ENCODE results near the gene IDUA.
"Not testable (repeated sequence)": the region's sequence is repeated elsewhere in the genome, so short reads cannot be mapped to it uniquely, and the experiment has no call there.

The IDUA gene

DNA sequence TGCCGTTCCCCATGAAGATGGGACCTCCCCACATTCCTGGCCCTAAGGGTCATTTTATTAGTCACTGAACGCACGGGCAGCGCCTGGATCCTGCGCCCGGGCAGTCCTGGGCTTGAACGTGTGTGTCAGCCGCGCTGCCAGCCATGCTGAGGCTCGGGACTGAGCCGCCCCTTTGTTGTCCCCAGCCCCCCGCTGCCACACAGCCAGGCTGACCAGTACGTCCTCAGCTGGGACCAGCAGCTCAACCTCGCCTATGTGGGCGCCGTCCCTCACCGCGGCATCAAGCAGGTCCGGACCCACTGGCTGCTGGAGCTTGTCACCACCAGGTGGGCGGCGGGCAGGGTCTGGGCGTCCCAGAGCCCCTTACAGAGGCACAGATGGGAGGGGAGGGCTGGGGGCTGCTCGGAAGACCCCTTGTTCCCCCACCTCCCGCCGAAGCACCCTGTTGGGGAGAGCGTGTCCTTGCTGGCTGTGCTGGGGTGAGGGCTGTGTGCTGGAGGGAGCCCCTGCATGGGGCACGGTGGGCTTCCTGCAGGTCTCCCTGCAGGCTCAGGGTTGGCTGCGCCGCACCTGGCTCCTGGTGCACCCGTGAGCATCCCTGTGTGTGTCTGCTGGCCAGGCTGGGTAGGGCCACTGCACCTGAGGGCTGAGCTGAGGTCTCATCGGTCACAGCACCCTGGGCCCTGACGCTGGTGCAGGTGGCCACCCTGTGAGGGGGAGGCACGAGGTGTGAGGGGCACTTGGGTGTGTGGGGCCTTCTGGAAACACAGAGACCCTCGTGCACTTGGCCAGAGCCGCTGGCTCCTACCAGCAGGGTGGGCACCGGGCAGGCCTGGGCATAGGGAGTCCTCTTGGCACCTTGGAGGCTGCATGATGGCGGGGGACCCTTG is 1.0 kb downstream of the IDUA start:
- DNase-seq, result no peak

DNA sequence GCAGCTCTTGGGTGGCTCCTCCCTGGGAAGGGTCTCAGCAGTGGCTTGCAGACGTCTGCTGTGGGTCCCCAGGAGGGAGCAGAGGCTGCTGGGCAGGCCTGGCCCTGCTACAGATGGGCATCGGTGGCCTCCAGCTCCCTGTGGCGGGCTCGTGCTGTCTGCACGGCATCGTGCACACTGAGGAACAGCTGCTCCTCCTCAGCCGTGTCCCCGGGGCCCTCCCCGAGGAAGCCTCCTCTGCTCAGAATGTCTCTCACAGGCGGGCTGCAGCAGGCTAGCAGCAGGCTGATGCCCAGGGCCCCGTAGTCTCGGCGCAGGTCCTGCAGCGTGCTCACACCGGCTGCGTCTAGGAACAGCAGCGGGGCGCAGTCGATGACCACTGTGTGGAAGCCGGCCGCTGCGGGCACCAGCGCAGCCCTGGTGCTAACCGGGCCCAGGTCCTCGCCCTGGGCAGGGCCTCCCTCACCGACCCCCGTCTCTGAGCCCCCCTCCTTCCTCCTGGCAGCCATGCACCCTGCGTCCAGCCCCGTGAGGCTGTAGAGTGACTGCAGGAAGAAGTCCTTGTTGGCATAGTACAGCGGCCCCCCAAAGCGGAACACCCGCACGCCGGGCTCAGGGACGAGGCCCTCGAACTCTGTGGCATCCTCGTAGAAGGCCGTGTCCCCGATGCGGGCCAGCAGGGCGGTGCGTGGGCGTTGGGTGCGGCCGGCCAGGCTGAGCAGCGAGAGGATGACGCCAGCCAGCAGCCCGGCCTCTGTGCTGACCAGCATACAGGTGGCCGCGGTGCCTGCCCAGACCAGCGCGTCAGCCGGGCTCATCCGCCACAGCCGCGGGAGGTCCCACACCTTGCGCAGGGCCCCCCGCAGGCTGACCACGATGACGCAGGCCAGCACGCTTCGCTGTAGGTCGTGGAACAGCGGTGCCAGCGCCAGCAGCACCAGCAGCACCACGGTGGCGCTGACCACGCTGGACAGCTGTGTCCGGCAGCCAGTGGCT is 2.2 kb downstream of the IDUA start:
- DNase-seq, result no peak

DNA sequence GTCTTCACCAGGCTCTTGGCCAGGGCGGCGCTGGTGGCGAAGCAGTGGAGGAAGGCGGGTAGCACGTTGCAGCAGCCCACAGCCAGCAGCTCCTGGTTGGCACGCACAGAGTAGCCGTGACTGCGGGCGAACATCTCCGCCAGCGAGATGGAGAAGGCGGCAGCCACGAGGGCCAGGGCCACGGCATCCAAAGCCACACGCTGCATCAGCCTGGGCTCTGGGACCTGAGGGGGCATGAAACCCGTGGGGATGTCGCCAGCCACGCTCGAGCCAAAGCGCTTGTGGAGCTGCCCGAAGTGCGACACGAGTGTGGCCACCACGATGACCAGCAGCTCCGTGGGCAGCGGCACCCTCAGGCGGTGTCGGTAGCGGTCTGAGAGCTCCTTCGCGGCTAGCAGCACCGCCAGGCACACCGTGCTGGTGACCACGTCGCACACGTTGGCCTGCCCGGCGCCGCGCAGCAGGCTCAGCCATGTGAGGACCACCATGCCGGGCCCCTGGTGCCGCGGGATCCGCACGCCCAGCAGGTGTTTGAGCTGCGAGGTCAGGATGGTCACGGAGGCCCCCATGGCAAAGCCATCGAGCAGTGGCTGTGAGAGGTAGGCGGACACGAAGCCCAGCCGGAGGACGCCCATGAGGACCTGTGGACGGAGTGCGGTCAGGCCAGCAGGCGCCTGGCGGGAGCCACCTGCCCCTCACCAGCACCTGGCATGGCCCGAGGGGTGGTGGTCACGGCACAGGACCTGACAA is 3.1 kb downstream of the IDUA start:
- no peak for DNase-seq

DNA sequence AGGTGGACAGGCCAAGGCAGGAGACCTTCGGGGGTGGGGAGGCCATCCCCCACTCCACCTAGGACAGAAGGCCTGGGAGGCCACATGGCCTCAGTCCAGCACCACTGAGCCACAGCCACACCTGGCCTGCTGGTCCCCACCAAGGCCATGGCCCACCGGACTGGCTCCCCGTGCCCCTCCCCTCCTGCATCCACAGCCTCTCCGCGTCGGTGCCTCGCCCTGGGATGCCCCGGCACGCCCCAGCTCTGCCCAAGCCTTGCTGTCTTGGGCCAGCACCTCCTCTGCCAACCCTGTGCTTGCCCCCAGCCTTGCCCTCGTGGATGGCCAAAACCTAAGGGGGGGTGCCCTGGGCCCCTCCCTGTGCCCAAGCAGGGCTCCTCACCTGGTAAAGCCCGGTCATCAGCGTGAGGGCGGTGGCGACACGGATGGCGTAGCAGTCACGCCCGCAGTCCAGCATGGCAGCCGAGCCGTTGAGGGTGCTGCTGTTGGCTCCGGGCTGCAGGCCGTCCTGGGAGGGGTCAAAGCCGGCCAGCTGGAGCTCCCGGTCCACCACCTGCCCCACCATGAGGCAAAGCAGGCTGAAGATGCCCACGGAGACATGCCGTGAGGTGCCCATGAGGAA is 4.0 kb downstream of the IDUA start:
- no peak for DNase-seq

DNA sequence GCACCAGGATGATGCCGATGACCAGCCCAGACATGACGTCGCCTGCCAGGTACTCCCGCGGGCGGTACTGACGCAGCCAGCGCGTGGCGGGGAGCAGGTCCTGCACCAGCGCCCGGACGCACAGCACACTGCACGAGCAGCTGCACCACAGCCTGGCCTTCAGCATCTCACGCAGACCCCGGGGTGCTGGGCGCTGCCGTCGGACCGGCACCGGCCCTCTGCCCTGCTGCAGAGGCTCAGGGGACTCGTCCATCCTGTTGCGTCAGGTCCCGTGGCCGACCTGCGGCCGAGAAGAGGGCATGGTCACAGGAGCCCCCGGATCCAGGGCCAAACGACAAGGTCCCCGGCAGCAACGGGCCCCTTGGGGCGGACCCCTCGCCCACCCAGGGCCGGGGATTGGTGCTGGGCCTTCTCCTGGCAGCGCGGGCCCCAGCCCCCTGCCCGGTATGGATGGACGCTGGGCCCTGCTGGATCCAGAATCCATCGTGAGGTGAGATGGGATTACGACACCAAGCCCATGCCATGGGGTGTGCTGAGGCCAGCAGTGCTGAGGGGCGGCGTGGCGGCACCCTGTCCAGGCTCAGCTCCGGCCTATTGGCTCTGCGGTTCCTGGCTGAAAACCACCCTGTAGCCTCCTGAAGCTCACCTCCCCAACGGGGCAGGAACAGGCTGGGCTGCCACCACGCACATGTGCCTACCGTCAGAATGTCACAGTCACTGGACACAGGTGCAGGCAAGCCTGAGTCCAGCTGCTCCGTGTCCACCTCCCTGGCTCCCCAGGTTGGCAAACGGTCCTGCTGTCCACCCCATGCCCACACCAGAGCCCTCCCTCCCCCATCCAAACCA is 4.8 kb downstream of the IDUA start:
- DNase-seq, result no peak

DNA sequence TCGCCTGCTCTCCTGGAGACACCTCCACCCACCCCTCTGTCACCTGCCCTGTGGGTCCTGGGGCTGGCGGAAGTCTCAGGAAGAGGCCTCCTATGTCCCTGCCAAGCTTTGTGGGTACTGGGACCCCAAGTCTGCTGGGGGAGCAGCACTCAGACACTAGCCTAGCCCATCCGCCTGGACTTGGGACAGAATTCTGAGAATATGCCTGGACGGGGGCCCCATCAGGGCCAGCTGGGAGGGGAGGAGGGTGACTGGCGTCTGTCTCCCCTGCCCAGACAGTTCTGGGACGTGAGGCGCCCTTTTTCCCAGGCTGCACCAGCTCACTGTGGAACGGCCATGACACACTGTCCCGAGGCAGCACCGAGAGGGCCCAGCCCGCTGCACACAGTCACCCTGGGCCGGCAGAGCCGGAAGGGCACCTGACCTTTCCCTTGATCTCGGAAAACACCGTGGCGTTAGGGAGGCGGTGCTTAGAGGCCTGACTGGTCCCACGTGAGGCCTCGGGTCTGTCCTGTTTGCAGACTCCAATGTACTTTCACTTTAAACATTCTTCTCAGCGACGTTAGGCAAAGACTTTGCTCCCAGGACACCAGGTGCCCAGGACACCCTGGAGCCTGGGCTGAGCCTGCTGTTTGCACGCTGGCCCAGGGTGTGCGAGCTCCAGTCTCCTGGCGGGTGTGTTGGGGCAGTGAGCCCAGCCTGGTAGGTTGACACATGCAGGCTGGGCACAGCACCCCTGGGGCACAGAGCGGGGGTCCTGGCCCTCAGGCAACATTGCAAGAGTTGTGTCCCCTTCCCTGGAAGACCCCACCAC is 5.7 kb downstream of the IDUA start:
- no peak for DNase-seq

DNA sequence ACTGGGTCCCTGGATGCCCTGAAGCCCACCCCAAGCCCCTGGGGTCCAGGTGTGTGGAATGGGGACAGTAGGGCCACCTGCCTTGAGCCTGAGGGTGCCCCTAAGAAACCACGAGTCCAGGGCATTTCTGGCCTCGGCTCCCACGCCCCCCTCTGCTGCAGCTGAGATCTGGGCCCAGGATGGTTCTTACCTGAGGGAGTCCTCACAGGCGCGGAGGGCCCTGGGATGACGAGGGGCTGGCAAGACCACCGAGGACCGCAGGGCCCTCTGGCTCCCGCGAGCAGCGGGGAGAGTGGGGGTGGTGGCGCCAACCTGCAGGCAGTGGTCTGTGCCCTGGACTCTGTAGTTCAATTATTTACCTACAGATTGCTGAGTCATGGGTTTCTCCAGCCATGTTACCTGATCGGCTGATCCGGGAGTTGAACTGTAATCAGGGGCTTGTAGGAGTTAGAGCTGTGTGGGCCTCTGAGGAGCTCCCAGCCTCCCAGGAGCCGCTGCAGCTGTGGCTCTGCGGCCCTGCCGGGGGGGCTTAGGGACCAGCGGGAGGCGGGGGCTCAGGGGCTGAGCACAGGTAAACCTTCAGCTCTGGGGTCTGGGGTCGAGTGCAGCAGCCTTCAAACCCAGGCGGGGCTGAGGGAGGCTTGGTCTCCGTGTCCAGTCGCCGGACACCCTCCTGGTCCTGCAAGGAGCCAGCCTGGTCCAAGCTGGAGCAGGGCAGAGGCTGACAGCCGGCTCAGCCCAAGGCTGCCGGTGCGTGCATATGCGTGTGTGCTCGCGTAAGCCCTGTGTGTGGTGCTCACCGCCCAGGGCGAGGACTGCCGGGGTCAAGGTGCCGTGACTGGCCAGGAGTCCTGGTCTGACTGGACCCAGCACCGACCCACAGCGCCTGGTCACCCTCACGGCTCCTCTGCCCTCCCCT is 6.5 kb downstream of the IDUA start, which contains the start of gene SLC26A1:
Gene SLC26A1 (minus strand): TSS at position 294 of the 919 bp plus-strand sequence. CDS start 1,701 bp downstream, outside the sequence.
- DNase-seq, result no peak

DNA sequence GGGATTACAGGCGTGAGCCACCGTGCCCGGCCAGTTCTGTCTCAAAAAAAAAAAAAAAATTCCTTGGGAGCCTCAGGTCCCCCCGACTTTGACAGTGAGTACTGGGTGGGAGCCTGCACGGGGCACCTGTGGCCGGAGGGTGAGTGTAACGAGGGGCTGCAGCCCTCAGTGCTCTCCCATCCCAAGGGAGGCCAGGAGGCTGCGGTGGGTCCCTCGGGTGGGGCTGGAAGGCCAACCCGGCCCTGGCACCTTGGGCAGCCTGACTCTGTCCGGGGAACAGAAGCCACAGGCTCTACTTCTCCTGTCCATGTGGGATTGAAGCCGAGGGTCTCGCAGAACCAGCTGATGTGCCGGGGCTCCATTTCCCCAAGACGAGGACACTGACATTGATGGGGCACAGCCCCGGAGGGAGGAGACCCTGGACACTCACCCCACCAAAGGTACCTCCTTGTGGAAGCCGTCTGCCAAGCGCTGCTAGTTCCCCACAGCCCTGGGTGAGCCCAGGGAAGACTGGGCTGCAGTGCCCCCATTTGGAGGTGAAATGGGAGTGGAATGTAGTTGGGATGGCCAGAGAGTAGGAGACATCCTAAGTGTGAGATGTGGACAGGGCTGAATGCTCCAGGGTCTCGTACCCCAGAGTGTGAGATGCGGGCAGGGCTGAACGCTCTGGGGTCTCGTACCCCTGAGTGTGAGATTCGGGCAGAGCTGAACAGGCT is 8.6 kb downstream of the IDUA start:
- DNase-seq, result no peak

DNA sequence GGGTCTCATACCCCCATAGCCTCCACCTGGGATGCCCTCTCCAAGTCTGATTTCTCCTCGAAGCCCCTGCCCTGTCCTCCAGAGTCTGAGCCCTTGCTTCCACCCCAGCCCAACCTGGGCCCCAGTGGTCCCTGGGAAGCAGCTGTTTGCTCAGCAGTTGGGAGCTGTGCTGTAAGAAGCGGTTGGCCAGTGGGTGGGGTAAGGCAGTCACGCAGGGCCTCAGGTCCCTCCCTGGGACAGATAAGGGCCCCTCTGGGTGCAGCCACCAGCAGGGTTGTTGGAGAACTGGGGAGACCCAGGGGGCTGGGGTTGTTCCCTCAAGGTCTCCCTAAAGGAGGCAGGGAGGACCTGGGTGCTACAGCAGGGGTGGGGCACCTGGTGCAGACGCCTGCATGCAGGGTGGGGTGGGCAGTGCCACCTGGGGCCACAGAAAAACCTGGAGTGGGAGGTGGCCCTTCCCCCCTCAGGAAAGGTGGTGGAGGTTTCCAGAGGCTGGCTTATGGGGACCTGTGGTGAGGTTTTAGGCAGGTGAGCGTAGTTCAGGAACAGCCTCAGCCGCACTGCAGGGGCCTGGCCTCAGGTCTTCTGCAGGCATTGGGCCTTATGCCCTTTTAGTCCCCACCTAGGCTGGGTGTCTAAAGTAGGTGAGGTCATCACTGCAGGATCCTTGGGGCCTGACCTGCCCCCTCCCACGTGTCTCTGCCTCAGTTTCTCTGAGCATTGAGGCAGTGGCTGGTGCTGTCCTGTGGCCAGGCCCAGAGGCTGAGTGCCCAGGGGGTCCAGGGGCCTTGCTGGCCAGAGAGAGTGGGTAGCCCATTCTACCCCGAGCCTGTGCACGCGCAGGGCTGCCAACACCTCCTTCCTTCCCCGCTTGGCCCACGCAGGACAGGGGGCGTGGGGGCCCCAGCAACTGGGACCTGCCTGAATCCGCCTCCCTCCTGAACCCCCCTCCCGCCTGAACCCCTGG is 9.5 kb downstream of the IDUA start:
- no peak for DNase-seq

DNA sequence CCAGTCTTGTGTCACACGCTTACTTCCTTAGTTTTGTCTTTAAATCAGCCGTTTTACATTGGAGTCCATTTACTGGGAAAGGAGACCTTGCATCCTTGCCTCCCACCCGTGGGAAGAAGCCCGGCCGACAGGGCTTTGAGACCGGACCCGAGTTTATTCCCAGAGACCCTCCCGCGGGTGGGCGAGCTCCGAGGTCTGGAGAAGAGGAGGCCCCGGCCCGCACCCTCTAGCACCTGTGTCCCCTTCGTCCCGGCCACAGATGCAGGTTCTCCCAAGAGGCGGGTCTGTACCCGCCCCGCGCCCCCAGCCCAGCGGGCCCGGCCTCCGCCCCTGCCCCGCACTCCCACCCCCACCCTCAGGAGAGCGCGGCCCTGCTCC is 10.1 kb downstream of the IDUA start:
- no peak for DNase-seq

DNA sequence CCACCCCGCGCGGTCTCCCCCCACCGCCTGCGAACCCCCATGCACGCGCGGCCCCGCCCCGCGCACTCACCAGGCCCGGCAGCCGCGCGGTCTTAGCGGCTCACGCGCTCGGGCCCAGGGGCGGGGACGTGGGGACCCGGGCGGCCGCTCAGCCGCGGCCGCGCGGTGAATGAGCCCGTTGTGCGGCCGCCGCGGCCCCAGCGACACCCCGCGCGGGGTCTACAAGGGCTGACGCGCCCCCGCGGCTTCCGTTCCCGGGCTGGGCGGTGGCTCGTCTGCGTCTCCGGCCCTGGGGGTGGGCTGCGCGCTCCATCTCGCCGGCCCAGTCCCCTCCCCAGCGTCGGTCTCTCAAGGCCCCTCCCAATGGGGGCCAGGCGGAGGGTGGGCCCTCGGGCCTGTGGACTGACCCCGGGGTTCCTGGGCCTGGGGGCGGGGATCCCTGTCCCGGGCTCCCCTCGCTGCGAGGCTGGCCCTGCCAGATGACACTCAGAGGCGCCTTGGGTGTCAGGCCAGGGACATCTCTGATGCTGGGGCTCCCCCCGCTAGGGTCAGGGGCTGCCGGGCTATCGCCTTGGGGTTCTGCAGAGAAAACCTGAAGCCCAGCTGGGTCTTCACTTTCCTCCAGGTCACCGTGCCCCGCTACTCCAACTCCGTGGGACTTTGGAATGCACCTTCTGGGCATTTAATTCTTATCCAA is 10.7 kb downstream of the IDUA start:
- no peak for DNase-seq

DNA sequence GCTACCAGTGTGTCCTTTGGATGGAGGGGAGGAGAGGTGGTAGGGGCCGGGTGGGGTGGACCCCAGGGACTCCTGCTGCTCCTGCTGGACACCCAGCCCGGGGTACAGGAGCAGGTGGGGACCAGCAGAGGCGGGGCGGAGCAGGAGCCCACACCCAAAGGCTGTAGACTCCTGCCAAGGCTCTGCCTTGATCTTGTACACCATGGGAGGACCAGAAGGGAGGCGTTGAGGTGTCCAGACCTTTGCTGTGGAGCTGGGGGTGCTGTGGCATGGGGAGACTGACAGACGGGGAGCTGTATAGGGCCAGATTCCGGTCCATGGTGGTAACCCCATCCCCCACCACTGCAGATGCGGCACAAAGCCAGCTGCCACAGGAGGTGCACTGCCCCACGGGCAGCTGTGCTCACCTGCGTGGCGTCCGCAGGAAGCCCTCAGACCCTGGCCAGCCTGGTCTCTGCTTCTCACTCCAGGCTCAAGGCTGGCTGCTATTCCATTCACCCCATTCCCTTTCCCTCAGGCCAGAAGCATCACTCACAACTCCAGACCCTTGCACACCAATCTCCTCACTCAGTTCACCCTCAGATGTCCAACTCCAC is 11.3 kb downstream of the IDUA start:
- no peak for DNase-seq

DNA sequence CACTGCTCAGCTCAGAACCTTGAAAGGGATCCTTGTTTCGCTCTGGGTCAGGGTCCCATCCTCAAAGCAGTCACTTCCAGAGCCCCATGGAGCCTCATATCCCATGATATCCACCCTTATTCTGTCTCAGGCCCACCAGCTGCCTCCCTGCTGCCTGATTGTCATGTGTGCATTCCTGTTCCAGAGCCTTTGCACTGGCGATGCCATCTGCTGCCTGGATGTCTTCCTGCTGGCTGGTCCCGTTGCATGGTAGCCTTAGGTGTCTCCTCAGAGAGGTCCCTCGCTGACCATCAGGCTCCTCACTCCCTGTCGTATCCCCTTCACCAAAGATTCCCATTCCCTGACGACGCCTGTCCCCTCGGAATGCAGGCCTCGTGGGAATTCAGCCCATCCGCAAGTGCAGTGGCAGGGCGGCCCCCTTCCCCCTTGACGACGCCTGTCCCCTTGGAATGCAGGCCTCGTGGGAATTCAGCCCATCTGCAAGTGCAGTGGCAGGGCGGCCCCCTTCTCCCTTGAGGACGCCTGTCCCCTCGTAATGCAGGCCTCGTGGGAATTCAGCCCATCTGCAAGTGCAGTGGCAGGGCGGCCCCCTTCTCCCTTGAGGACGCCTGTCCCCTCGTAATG is 12.5 kb downstream of the IDUA start:
- DNase-seq, result not testable (repeated sequence)

DNA sequence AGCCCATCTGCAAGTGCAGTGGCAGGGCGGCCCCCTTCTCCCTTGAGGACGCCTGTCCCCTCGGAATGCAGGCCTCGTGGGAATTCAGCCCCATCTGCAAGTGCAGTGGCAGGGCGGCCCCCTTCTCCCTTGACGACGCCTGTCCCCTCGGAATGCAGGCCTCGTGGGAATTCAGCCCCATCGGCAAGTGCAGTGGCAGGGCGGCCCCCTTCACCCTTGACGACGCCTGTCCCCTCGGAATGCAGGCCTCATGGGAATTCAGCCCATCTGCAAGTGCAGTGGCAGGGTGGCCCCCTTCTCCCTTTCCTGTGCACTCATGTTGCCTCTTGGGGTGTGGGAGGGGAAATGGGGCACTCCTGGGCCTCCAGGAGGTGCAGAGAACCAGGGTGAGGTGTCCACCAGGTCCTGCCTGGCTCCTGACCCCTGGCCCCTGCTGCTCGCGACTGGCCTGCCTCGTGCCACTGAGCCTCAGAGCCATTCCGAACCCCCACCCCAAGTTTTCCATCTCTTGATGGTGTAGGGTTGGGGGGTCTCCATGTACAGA is 13.1 kb downstream of the IDUA start:
- no peak for DNase-seq

DNA sequence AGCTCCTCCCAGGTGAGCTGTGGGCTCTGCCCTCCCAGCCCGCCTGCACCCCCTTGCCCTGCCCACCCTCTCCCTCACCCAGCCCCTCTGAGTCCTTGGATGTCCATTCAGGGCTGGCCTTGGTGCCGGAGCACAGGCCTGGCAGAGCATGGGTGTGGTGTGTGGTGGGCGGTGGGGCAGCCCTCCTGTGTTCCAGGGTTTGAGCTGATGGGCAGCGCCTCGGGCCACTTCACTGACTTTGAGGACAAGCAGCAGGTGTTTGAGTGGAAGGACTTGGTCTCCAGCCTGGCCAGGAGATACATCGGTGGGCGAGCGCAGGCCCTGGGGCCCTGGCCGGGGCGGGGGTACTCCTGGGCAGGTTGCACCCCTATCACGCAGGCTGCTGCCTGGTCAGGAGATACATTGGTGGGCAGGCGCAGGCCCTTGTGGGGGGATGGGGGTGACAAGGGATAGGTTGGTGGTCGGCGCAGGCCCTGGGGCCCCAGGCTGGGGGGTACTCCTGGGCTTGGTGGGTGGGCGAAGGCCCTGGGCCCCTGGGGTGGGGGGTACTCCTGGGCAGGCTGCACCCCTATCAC is 13.9 kb downstream of the IDUA start:
- DNase-seq, result no peak

Measured in activated gamma-delta T cell (primary cell).